Right ventricle myocardium inferior (tissue), 1 donor: ENCODE data around the gene GLTP. TPM values are rescaled to one million over a fixed set of nuclear protein-coding genes. Genes with fewer than 3 reads are reported as not detected.

Source experiments
- ATAC-seq: fragments of 200-7000 bp; cut with Tn5 transposase; one replicate; pipeline ENCODE4 v1.9.1; 2020; ENCODE audit warnings: mild to moderate bottlenecking, moderate library complexity
- DNase-seq: peaks from one replicate; pipeline ENCODE4 v3.0.0; 2021; ENCODE audit errors: missing footprints
- intact Hi-C: fragments of 100-400 bp; cut with DNase I; formaldehyde crosslinking; loops from one replicate; pipeline ENCODE4 v1.11.0; 2022
- total RNA-seq: library from RNA; stranded (reverse); fragmentation: NEBNext Ultra II Directional; extraction: Animal tissue kit (Norgen Biotek cat#: 25700); gene quantifications from one replicate; pipeline ENCODE4 v1.2.1, GENCODE V29; 2021
- donor health status: DM: no; HTN: yes; CAD: no; lungs with severe emphysema.

GLTP gene
- total RNA-seq, 1 donor from 2014 or later = 23.3 TPM

GRCh38 chr12:109830718-109831117, 49.6 kb downstream of the GLTP start:
- intact Hi-C loops = no loop called here
- no peak for DNase-seq
- no peak for ATAC-seq

- DNase-seq = no peak
- intact Hi-C loops = no loop called here
- no peak for ATAC-seq
These were observed 50.1 kb downstream of the GLTP start for GRCh38 chr12:109830267-109830666.

GRCh38 chr12:109829667-109830066, 50.7 kb downstream of the GLTP start:
- intact Hi-C loops = no loop called here
- ATAC-seq (no peak), DNase-seq (no peak)

- intact Hi-C loops = no loop called here
- no peak for DNase-seq
- ATAC-seq = no peak
These were observed 51.4 kb downstream of the GLTP start for GRCh38 chr12:109828754-109829511.

GRCh38 chr12:109827566-109828550, 52.5 kb downstream of the GLTP start:
- peak; percentile 82 for ATAC-seq
- DNase-seq = peak; percentile 90
- intact Hi-C loops = no loop called here

- intact Hi-C loops = no loop called here
- ATAC-seq (no peak), DNase-seq (peak; percentile 22)
These were observed 53.3 kb downstream of the GLTP start for GRCh38 chr12:109827080-109827479.

GRCh38 chr12:109824731-109825130, 55.6 kb downstream of the GLTP start:
- ATAC-seq (no peak), DNase-seq (no peak)
- intact Hi-C loops = no loop called here

GRCh38 chr12:109822951-109823411, 57.4 kb downstream of the GLTP start:
- intact Hi-C loops = no loop called here
- DNase-seq = peak; percentile 67

GRCh38 chr12:109822416-109822815, 57.9 kb downstream of the GLTP start:
- ATAC-seq (no peak), DNase-seq (no peak)
- intact Hi-C loops = no loop called here

More at GRCh38 chr12:109822951-109823411, 57.4 kb downstream of the GLTP start:
- ATAC-seq = peak; percentile 72

GRCh38 chr12:109821968-109822367, 58.4 kb downstream of the GLTP start:
- ATAC-seq = no peak
- intact Hi-C loops = no loop called here
- no peak for DNase-seq

- intact Hi-C loops = no loop called here
- DNase-seq (no peak), ATAC-seq (no peak)
These were observed 59.4 kb downstream of the GLTP start for GRCh38 chr12:109820816-109821381.

GRCh38 chr12:109818905-109819500, 61.3 kb downstream of the GLTP start:
- intact Hi-C loops = no loop called here
- DNase-seq (no peak), ATAC-seq (no peak)

- DNase-seq (no peak), ATAC-seq (no peak)
- intact Hi-C loops = no loop called here
These were observed 62.1 kb downstream of the GLTP start for GRCh38 chr12:109818253-109818652.

GRCh38 chr12:109817627-109818231, 62.6 kb downstream of the GLTP start:
- ATAC-seq (no peak), DNase-seq (no peak)
- intact Hi-C loops = no loop called here

GRCh38 chr12:109816870-109817269, 63.5 kb downstream of the GLTP start:
- intact Hi-C loops = no loop called here
- ATAC-seq (no peak), DNase-seq (no peak)

GRCh38 chr12:109815757-109816617, 64.4 kb downstream of the GLTP start:
- no peak for DNase-seq
- intact Hi-C loops = no loop called here
- ATAC-seq = no peak

- intact Hi-C loops = no loop called here
- ATAC-seq (no peak), DNase-seq (no peak)
These were observed 65.1 kb downstream of the GLTP start for GRCh38 chr12:109815225-109815624.
